SIG-M5 (cell line): ENCODE measurements around the gene HASPIN.

Source experiments
- DNase-seq: peaks from one replicate; lab custom pipeline; 2025; lab: John Stamatoyannopoulos, UW

HASPIN gene

GRCh38 chr17:3735515-3735914 is 11.8 kb downstream of the HASPIN start:
- DNase-seq = no peak

GRCh38 chr17:3738562-3739295 is 15.0 kb downstream of the HASPIN start:
- no peak for DNase-seq

DNA sequence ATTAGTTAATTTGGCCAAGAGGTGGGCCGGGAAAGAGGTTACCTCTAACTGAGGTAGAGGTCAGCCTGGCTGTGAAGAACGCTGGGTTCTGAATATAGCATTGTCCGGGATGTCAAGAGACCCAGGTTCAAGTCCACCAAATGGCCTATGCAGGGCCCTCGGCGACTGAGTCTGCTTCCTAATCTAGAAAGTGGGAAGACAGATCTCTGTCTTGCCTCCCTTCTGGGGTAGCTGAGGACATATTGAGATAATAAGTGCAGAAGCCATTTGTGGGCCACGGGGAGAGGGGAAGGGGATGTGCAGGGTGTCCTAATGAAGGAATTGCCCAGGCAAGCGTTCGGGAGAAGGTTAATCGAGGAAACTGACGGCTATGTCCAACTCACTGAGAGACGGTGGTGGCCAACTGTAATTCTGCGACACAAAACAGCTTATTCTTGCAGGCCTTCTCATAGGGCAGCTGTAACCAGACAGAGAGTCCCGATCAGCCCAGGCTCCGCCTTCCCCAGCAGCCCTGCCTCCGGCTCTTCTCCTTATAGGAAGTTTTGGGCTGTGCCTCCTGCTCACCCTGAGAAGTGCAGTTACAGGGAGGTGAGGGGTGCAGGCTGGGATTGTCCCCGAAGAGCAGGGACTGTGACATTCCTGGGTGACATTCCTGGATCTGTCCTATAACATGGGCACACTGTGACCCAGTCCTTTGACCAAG is 15.9 kb downstream of the HASPIN start:
- DNase-seq = no peak

GRCh38 chr17:3740611-3741073 is 16.9 kb downstream of the HASPIN start:
- no peak for DNase-seq

DNA sequence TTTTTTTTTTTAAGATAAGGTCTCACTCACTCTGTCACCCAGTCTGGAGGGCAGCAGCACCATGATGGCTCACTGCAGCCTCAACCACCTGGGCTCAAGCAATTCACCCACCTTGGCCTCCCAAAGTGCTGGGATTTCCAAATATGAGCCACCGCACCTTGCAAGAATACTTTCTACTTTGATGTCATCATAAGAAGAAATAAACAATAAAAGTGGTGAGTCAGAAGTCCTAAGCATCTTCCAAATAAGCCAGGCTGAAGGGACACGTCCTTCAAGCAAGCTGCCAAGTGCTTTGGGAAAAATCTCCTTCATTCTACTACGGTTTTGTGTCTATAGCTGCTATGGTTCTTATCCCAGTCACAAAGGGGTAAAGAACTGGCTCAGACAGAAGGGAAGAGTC is 20.3 kb downstream of the HASPIN start:
- DNase-seq = no peak

GRCh38 chr17:3745071-3745470 is 21.4 kb downstream of the HASPIN start:
- no peak for DNase-seq

- no peak for DNase-seq
Measured at GRCh38 chr17:3747805-3748204, 24.1 kb downstream of the HASPIN start.

- DNase-seq = no peak
Measured at GRCh38 chr17:3748576-3748975, 24.9 kb downstream of the HASPIN start.

DNA sequence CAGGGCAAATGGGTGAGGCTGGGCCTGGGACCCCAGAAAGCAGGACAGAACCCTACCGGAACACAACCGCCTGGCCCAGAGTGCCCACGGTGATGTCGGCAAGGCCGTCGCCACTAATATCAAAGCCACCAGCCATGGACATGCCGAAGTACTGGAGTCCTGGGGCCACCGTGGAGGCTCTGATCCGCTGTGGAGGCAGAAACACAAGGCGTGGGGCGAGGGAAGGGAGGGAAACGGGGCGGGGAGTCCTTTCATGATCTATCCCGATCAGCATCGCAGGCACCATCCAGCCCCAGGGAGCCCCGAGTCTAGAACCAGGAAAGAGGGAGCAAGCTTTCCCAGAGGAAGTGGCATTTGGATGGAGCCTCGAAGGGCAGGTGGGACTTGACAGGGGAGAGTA is 26.6 kb downstream of the HASPIN start:
- DNase-seq = no peak

DNA sequence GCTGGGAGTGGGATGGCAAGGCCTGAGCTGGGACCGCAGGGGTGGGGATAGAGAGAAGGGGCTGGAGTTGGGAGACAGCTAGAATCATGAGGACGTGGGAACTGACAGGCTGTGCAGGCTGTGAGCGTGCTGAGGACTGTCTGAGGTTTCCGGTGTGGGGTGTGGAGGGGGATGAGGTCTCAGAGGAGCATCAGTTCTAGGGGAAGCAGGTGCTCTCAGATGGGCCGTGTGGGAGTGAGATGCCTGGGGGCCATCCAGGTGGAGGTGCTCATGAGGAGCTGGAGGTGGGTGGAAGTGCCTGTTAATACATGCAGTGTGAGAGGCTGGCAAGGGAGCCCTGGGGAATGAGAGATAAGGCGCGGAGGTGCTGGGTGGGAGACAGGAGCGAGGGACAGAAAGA is 27.2 kb downstream of the HASPIN start:
- DNase-seq = no peak

DNA sequence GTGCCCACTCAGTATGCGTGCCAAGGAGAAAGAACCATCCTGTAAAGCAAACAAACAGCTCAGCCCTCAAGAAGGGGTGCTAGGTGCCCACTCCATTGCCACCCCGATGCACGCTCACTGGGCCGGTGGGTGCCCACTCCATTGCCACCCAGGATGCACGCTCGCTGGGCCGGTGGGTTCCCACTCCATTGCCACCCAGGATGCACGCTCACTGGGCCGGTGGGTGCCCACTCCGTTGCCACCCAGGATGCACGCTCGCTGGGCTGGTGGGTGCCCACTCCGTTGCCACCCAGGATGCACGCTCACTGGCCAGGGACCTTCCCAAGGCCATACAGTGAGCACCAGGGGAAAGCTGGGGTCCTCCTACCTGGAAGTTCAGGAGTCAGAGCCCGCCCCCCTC is 28.1 kb downstream of the HASPIN start:
- DNase-seq = no peak

GRCh38 chr17:3753624-3754023 is 29.9 kb downstream of the HASPIN start:
- DNase-seq = no peak

- DNase-seq = no peak
Measured at GRCh38 chr17:3754066-3754457, 30.4 kb downstream of the HASPIN start.

DNA sequence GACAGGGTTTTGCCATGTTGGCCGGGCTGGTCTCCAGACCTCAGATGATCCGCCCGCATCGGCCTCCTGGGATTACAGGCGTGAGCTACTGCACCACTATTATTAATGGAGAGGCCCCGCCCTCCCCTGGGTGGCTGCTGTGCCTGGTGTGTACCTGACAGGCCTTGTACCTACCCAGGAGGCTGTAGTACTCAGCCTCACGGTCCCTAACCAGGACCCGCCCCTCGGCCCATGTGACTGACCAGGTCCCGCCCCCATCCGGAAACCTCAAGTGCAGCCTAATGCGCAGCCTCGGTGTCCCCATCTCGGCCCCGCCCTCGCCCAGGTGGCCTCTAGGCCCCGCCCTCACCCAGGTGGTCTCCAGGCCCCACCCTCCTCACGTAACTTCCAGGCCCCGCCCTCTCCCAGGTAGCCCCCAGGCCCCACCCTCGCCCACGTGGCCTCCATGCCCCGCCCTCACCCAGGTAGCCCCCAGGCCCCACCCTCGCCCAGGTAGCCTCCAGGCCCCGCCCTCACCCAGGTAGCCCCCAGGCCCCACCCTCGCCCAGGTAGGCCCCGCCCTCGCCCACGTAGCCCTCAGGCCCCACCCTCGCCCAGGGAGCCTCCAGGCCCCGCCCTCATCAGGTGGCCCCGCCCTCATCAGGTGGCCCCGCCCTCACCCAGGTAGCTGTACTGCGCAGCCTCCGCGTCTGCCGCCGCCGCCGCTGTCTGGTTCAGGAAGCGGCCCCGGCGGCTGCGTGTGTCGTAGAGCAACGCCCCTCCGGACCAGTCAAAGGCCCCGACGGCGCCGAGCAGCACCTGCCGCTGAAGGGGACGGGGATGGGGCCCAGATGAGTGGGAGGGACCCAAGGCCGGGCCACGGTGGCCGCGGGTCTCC is 31.0 kb downstream of the HASPIN start:
- no peak for DNase-seq

DNA sequence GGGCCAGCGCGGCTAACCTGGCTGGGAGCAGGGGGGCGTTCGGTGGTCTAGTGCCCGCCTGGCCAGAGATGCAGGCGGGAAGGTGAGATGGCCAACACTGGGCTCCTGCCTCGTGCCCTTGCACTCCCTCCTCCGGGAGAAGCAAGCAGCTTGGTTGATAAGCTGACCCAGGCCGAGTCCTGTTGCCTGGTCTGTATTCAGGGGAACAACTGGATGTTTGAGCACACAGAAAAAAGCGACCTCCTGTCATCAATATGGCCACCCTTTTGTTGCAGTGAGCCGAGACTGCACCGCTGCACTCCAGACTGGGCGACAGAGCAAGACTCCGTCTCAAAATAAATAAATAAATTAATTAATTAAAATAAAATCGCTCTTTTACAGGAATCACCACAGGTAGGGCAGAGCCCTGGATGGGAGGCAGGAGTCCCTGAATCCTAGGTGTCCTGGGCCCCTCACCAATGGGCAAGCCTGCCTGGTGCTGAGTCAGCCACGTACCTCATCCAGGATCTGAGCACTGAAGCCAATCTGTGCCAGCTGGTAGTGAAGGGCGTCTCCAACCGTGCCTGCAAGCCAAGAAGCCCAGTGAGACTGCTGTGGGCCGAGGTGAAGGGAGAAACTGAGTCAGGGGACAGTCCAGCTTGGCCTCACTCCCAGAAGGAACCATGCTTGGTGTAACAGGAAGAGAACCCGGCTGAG is 31.8 kb downstream of the HASPIN start:
- DNase-seq = no peak

DNA sequence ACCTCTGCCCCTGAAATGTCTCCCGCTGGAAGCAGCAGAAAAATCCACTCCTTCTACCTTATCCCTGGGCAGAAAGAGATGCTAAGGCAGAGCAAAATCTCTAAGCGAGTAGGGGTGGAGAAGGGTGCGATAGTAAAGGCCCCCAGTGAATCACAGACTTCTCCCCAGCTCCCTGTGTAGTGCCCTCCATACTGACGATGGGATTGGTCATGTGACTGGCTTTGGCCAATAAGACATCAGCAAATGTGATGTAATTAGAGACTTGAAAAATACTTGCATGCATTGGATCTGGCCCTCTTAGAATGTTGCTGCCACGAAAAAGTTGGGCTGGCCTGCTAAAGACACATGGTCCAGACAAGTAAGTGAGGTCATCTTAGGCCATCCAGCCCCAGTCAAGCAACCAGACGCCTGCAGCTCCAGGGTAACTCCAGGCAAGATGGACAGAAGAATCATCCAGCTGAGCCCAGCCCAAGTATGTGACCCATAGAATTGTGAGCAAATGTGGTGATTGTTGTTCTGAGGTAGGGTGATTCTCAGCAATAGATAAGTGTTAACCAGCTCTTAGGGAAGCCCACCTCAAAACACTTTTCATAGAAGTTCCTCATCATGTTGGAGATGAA is 36.0 kb downstream of the HASPIN start:
- DNase-seq = no peak

DNA sequence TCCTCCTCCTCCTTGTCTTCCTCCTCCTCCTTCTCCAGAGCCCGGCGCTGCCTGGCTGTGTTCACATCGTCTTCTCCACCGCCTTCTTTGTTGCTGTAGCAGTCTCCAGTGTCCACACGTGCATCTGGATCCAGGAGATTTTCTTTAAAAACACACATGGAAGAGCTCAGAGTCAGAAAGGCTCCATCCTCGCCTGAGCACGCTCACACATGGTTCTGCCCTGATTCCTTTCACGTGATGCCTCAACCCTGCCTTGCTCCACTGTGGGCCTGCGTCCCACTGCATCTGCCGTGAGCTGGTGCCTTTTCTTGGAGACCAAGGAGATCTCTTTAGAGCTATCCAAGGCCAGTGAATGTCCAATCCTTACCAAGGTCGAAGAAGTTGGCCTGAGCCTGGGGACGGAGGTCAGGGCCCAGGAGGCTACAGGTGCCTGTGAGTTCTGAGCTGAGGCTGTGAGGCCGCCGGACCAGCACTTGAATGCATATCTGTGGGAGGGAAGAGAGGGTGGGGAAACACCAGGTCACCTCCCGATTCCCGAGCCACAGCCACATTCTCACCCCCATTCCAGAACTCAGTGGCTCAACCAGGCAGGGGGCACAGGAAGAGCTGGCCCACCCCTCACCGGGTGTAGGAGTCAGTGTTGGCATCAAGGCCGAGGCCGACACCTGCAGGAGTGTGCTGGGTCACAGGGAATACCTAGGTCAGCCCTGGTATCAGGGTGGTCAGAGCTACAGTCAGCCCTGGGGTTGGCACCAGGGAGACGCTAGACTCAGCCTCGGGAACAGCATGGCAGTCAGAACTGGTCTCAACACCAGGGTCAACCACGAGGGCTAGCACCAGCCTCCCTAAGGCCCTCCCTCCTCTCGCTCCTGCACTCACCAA is 37.6 kb downstream of the HASPIN start:
- no peak for DNase-seq

DNA sequence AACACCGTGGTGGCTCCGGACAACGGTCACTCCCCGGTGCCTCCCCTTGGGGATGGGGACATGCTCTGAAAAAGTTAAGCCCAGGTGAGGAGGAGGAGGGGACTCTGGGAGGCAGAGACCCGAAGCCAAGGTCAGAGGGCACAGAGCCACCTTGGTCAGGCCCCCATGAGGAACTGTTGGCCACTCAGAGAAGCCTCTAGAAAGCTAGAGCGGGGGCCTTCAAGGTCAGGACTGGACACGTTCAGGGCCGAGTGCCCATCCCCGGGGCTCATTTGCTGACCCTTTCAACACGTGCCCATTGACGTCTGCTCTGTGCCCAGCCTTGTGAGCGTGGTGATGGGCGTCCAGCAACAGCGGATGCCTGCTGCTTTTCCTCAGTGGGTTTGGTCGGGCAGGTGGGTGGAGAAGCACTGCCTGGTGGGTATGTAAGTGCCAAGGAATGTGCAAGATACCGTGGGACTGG is 38.2 kb downstream of the HASPIN start:
- DNase-seq = no peak

GRCh38 chr17:3762922-3763776 is 39.4 kb downstream of the HASPIN start:
- no peak for DNase-seq

- DNase-seq = no peak
Measured at GRCh38 chr17:3763777-3764170, 40.1 kb downstream of the HASPIN start.
